GM19395 (cell line): ENCODE data around the gene RNF6.
A peak's percentile ranks its signal among the peaks of the same experiment; 100 is the strongest.
"Not testable (repeated sequence)": the region's sequence is repeated elsewhere in the genome, so short reads cannot be mapped to it uniquely, and the experiment has no call there.

Experiments used
- ATAC-seq: cut with Tn5 transposase; IDR thresholded peaks from one replicate; pipeline ENCODE4 v1.9.1; 2021; ENCODE audit warnings: mild to moderate bottlenecking, moderate library complexity; ENCODE audit not compliant: unreplicated experiment

The RNF6 gene

DNA sequence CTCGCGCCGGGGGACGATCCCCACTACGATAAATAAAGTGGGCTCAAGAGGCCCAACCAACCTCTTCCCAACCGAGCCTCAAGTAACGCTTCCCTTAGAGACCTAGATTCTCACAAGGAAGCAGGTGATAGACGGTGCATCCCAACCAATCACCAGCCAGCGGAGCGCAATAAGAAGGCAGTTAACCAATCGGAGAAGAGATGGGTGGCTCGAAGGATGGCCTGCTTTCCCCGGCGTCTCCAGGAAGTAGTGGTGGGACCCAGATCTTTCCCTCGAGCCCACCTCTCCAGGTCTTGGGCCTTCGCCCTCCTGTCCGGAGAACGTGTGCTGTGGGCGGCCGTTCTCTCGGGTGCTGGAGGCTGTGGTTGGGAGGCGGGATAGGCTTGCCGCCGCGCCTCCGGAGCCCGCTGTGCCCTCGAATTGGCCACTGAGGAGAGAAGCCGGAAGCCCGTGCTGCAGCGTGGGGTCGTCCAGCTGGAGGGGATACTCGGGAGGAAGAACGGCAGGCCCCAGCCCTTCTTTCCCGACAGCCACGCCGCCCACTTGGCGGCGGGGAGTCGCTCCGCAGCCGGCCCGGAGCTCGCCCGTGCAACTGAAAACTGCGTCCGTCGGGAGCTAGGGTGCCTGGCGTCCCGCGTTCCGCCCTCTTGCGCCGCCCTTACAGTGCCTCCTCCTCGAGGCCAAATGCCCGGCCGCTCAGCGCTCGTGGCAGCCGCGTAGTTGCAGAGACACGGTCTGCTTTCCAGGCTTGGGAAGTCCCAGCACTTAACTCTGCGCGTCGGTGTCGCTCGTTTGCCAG lies at the start of gene RNF6:
TSS of gene RNF6 (minus strand) at position 594 of the 799 bp plus-strand sequence. CDS start 2,665 bp downstream, outside the sequence.
- peak; percentile 97 for ATAC-seq

DNA sequence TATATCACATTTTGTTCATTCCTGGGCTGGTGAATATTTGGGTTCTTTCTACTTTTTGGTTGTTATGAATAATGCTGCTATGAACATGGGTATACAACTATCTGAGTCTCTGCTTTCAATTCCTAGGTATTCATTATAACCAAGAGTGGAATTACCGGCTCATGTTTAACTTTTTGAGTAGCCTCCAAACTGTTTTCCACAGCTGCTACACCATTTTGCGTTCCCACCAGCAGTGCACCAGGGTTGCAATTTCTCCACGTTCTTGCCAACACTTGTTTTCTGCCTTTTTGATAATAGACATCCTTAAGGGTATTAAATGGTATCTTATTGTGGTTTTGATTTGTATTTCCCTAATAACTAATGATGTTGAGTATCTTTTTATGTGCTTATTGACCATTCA lies 48.6 kb upstream of the RNF6 start:
- ATAC-seq, result no peak

DNA sequence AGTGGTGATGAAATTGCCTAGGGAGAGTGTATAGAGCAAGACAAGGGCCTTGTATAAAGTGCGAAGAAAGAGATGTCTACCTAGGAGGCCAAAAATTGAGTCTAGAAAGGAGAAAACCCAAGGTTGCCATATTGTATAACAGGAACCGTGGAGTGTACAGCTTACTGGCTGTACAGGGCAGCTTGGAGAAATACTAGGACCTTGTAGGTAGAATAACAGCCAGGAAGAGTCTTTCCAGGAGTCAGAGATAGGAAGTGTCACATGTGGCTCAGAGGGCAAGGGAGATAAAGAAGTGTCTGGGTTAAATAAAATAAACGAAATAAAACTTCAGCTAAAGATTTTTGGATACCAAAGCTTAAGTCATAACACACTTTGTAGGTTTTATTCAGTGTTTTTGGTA lies 44.2 kb upstream of the RNF6 start:
- ATAC-seq, result no peak

DNA sequence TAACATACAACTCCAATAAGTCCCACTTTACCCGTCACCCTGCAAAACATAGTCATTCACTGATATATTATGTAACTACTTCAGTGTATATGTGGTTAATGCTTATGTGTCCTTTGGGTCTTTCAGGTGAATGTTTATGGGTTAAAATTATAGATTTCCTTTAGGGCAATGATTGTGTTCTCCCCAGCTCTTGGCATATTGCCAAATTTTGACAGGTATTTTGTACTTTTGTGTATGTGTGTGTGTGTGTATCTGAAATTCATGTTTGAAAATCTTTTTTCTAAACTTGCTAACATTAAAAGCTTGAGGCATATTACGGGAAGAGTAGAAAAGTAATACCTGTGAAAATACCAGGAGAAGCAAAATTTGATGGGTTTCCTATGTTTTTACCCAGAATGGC lies 40.0 kb upstream of the RNF6 start:
- no peak for ATAC-seq

DNA sequence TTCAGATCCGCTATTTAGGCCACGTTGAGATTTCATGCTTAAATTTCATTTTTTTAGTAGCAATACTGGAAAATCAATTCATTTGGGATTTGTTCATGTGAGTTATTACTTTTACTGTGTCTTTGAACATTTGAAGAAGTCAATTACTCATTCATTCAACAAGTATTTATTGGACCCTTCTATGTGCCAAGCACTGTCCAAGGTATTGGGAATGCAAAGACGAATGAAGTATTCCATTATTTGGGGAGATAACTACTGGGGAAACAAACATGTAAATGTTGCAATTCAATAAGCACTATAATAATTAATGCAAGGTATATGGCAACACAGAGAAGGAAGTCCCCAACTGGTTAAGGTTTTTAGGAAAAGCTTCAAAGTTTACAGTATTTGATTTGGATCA lies 37.5 kb upstream of the RNF6 start:
- no peak for ATAC-seq

DNA sequence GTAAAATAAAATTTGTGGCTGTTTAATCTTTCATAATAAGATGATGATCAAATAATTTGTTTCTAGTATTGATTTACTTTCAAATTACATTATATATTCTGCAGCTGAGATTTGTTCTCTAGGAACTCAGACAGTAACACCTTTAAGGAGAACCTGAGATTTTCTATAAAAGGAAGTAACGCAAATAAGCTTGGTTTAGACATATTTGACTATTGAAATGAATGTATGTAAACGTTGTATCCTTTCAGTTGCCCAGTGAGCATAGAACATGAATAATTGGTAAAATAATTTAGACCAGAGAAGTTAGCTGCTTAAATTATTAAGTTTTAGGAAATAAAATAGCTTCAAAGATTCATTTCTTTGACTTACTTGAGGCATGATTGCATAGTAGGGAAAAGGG lies 34.9 kb upstream of the RNF6 start:
- ATAC-seq, result no peak

DNA sequence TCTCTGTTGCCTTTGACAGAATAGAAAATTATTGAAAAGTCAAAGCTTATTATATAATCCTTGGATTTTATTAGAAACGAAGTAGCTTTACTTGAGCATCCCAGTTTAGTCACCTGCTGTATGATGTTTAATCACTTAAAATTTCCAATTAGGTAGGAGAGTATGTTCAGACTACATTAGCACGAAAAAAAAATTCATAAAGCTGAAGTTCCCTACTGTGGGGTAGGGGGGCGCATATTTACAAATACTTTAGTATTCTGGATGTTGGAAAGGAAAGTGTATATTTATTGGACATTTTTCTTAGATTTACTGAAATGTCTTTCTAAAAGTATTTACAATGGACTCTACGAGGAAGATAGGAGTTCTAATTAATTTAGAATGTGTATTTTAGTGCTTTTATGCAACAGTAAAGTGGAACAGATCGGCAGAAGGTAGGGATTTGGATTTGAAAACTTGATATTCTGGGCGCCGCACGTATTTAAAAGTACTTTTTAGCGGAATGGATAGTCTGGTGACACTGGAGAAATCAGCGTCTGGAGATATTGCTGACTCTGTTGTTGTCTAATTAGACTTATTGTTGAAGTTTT lies 33.7 kb upstream of the RNF6 start:
- ATAC-seq, result no peak

DNA sequence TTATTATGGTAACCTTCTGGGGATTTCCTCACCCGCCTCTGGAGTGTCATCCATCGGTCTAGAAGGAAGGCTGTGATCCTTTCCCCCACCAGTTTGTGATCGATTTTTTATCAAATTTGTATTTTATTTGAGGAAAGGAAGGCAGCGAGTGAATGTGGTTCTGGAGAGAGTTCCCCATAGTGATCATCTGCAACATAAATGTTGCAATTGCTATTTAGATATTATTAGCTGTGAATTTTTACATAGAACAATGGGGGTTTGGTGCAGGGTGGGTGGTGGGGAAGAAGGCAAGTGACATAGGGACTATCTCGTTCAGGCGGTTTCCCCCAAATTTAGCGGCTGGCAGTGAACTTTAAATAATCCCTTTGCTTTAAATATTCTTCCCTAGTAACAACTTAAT lies 33.0 kb upstream of the RNF6 start:
- no peak for ATAC-seq

DNA sequence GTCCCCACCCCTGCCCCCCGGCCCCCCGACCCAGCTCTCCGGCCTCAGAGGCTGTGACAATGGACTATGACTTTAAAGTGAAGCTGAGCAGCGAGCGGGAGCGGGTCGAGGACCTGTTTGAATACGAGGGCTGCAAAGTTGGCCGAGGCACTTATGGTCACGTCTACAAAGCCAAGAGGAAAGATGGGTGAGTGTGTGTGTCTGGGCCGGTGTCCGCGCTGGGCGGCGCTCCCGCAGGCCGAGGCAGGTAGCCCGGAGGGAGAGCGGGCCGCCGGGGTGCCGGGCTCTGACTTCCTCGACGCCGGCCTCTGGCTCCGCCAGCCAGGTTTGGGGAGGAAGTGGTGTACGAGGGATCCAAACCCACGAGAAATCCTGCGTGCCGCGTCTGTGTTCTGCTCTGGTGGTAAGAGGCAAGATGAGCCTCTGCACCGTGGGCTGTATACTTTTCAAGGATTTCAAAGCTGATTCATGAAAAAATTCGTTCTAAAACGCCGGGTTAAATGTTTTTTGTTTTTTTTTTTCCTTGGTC lies 32.5 kb upstream of the RNF6 start:
- ATAC-seq, result peak; percentile 37

DNA sequence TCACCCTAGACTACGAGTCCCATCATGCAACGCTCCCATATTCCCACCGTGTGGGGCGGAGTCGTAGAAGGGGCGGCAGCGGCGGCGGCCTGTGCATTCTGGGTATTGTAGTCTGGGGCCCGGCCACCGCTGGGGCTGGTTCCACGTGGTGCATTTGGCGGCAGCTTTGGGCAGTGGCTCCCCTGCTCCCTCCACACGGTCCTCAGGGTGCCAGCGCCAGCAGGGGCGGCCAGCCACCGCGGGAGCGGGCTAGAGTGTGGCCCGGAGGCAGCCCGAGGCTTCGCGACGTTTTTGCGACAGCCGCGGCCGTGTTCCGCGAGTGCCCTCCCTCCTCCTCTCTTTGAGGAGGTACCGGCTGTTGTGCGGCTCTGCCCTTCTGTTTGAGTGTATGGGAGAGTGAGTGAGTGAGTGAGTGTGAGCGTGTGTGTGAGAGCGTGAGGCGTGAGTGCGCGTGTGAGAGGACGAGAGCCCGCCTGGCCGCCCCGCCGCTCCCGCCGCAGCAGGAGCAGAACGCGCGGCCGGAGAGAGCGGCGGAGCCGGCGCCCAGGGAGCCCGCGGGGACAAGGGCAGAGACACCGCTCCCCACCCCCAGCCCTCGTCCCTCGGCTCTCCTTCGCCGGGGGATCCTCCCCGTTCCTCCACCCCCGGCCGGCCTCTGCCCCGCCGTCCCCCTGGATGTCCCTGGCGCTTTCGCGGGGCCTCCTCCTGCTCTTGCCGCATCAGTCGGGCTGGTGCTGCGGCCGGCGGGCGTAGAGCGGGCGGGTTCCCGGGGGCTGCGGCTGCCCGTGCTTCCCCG lies 31.9 kb upstream of the RNF6 start, which contains the start of gene CDK8:
TSS of gene CDK8 (plus strand) at position 343 of the 796 bp plus-strand sequence. CDS start 513 bp downstream, outside the sequence.
- peak; percentile 85 for ATAC-seq

DNA sequence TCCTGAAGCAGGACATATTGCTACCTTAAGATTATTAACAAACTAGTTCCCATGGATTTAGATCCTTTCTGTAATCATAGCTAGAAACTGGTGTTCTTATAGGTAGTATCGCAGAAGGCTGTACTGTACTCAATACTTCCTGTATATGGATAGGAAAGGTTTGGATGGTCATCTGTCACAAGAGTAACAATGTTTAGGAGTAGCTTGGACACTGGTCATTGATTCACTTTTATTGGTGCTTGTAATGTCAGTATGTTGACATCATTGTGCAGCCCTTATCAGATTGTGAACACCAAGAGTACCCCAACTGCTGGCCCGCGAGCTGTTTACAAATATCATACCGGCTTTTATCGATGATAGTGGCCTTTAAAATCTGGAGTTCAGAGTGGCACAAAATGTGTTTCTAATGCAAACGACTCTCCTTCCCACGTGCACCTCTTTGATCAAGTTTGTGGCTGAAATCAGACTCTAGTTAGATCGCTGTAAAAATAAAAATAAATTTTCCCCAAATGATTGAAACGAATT lies 31.2 kb upstream of the RNF6 start:
- ATAC-seq, result no peak

DNA sequence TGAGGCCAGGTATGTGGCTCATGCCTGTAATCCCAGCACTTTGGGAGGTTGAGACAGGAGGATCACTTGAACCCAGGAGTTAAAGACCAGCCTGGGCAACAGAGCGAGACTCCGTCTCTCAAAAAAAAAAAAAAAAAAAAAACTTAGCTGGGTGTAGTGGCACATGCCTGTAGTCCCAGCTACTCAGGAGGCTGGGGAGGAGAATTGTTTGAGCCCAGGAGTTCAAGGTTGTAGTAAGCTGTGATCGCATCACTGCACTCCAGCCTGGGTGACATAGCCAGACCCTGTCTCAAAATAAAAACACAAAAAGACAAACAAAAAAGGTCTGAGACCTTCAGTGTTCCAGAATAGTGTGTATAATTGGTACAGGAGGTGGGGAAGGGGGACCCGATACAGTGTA lies 29.9 kb upstream of the RNF6 start:
- not testable (repeated sequence) for ATAC-seq

DNA sequence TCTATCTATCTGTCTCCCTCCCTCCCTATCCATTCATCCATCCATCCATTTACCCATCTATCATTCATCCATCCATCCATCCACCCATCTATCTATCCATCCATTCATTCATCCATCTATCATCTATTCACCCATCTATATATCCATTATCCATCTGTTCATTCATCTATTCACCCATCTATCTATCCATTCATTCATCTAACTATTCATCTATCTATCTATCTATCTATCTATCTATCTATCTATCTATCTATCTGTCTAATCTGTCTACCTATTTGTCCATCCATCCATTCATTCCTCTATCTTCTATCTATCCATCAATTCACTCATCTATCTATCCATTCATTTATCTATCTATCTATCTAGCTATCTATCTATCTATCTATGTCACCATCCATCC lies 27.4 kb upstream of the RNF6 start:
- no peak for ATAC-seq

DNA sequence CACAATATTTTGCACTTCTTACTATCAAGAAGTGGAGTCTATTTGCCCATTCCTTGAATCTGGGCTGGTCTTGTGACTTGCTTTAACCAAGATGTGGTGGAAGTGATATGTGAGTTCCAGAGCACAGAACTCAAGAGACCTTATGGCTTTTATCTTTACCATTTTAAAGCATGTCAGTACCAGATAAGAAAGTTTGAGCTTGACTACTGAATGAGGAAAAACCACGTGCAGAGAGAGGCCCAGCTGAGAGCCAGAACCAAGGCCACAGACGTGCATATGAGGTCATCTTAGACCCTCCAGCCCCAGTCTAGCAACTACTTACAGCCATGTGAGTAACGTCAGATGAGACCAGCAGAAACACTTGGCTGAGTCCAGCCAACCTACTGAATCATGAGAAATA lies 25.5 kb upstream of the RNF6 start:
- no peak for ATAC-seq

DNA sequence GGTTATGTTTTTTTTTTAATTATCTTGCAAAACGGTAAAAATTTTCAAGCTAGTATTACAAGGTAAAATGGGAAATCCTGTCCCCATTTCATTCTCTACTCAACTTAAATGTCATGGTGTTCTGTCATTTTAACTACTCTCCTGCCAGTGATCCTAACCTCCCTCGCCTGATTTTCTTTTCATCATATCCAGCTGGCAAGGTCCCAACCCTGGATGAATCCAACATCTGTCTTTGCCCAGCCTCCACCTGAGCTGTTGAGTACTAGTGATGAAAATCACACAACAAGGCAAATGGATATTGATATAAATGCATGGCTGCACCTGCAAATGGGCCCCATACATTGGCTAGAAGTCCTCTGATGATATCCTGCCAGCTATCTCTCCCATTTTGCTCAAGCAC lies 24.9 kb upstream of the RNF6 start:
- no peak for ATAC-seq

DNA sequence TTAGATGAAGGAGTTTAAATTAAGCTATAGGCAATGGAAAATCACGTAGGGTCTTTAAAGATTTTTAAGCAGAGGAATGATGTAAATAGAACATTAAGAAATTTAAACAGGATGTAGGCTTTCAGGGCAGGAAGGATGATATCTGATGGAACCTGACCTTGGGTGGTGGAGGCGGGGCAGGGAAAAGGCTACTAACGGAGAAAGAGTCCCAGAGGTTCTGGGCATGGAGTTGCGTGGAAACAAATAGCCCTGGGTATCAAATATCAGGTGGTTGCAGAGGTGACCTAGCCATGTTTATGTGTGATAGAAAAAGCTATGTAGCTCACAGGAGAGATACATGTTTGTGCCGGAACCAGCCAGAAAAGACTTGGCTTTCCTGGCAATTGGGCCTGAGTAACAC lies 24.0 kb upstream of the RNF6 start:
- ATAC-seq, result no peak

DNA sequence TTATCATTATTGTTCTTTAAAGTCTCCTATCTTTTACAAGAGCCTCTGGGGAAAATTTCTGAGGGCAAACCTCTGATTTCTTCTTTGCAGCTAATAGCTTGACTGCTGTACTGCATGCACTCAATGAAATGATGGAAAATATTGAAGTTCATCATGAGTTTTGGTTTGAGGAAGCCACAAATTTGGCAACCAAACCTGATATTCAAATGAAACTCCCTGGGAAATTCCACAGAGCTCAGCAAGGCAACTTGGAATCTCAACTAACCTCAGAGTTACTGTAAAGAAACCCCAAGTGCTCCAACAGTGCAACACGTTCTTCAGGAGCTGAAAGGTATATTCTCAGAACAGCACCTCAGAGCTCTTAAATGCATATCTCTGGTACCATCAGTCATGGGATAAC lies 14.2 kb upstream of the RNF6 start:
- no peak for ATAC-seq

DNA sequence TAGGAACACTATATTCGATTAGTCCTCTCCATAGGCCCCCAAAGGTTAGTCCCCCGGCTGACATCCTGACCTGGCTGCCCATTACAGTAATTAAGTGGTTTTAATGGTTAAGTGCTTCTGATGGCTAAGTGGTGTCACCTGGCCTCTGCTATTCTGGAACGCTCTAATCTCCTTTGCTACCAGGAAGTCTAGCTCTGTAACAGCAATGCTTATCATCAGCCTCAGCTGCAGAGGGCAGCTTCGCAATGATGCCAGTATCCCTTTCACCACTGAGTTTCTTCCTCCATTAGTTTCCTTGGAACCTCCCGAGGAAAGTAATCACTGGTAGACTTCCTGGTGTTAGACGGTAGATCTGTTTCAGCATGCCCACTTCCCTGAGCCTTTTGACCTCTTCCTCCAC lies 8.6 kb upstream of the RNF6 start:
- no peak for ATAC-seq

DNA sequence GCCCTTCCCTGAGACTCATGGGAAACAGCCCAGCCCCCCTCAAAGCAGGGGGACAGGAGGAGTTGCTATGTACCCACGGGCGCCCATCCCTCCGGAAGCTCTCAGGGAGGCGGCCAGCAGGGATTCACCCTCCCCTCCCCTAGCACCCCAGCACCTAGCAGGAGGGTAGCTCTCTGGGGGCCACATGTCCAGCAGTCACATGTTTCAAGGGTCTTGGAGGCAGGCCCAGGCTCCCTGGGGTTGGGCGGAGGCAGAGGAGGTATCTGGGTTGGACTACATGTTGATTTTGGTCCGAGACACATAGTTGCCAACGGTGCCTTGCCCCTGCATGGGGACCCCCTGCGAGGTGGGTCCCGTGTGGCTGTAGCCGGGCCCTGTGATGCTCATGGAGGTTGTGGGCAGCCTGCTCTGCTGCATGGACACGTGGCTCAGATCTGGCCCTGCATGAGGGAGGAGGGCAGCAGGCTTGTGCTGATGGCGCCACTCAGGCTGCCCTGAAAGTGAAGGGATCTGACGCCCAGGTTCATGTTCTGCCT lies 7.0 kb upstream of the RNF6 start:
- no peak for ATAC-seq

DNA sequence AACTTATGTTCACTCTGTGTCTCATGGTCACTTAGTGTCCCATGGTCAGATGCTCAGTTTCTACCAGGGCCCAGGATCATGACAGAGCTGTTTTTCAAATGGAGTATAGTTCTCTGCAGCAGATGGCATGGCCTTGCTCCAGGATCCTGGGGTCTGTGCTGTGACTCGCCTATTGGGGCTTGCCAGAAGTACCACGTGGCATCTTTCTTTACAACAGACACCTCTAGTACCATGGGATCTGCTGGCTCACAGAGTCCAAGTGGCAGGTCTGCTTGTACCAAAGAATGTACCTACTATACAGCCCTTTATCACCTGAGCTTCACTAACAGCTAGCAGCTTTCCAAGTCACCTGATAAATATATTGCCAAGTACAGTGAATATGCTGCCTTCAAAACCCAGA lies 6.0 kb upstream of the RNF6 start:
- ATAC-seq, result no peak
